HepG2 (cell line): ENCODE results near the gene DEFB129. TPM values are rescaled to one million over a fixed set of nuclear protein-coding genes. Genes with fewer than 3 reads are reported as not detected.

Source experiments
- ATF4 ChIP-seq, 2 experiments: fragments of 450-650 bp in 1 of 2; sonication (generic) in 1 of 2; formaldehyde crosslinking; IDR thresholded peaks; 2 replicates each; pipeline versions ENCODE4 v1.5.0 to v1.8.0; 2020 to 2022; ENCODE audit warnings: mild to moderate bottlenecking in 1 of 2, missing genetic modification reagents in 1 of 2
- DRAP1 ChIP-seq: IDR thresholded peaks from 2 replicates; pipeline ENCODE4 v1.6.1; 2016; ENCODE audit warnings: missing genetic modification reagents, missing compliant biosample characterization
- HHEX ChIP-seq: IDR thresholded peaks from 2 replicates; pipeline ENCODE4 v1.6.1; 2016; ENCODE audit warnings: control low read depth
- KLF12 ChIP-seq: sonication (generic); formaldehyde crosslinking; IDR thresholded peaks from 2 replicates; pipeline ENCODE4 v1.4.0; 2020; ENCODE audit warnings: missing genetic modification reagents, borderline replicate concordance
- NFRKB ChIP-seq: fragments of 450-650 bp; IDR thresholded peaks from 2 replicates; pipeline ENCODE4 v1.6.1; 2017
- ZFP36 ChIP-seq: fragments of 150-350 bp; IDR thresholded peaks from 2 replicates; pipeline ENCODE4 v1.6.1; 2018; ENCODE audit warnings: borderline replicate concordance, low read length, low read depth; ENCODE audit not compliant: partially characterized antibody
- ZNF224 ChIP-seq: sonication (generic); formaldehyde crosslinking; IDR thresholded peaks from 2 replicates; pipeline ENCODE4 v1.5.0; 2020; ENCODE audit warnings: mild to moderate bottlenecking, missing genetic modification reagents
- ZNF282 ChIP-seq: fragments of 450-650 bp; IDR thresholded peaks from 2 replicates; pipeline ENCODE4 v1.6.1; 2018; ENCODE audit not compliant: partially characterized antibody
- ZNF333 ChIP-seq: sonication (generic); formaldehyde crosslinking; IDR thresholded peaks from 2 replicates; pipeline ENCODE4 v1.4.0; 2020; ENCODE audit warnings: mild to moderate bottlenecking, missing genetic modification reagents, borderline replicate concordance
- ZNF558 ChIP-seq: sonication (generic); formaldehyde crosslinking; IDR thresholded peaks from 2 replicates; pipeline ENCODE4 v1.9.0; 2022; ENCODE audit warnings: mild to moderate bottlenecking, missing genetic modification reagents, borderline replicate concordance
- ZNF646 ChIP-seq: sonication (generic); formaldehyde crosslinking; IDR thresholded peaks from 2 replicates; pipeline ENCODE4 v1.9.0; 2021; ENCODE audit warnings: mild to moderate bottlenecking, missing genetic modification reagents
- ZNF709 ChIP-seq: sonication (generic); formaldehyde crosslinking; IDR thresholded peaks from 2 replicates; pipeline ENCODE4 v1.5.0; 2020; ENCODE audit warnings: mild to moderate bottlenecking, missing genetic modification reagents
- ZNF737 ChIP-seq: sonication (generic); formaldehyde crosslinking; IDR thresholded peaks from 2 replicates; pipeline ENCODE4 v1.5.0; 2020; ENCODE audit warnings: missing genetic modification reagents, mild to moderate bottlenecking, borderline replicate concordance
- ZSCAN20 ChIP-seq: sonication (generic); formaldehyde crosslinking; IDR thresholded peaks from 2 replicates; pipeline ENCODE4 v1.4.0; 2020; ENCODE audit warnings: missing genetic modification reagents, mild to moderate bottlenecking, borderline replicate concordance
- ZSCAN22 ChIP-seq: sonication (generic); formaldehyde crosslinking; IDR thresholded peaks from 2 replicates; pipeline ENCODE4 v1.4.0; 2020; ENCODE audit warnings: mild to moderate bottlenecking, missing genetic modification reagents
- polyA plus RNA-seq, 8 experiments: library from polyadenylated mRNA; depleted of rRNA in 3 of 8; stranded (reverse) in 7 of 8; unstranded in 1 of 8; fragments of >200 nt; fragmentation: Illumina TruSeq in 4 of 8; extraction: Trizol in 4 of 8; gene quantifications; 2 replicates each; pipeline versions ENCODE4 v1.2.1 to v1.2.3, GENCODE V29; 2011 to 2016; ENCODE audit warnings: low read depth in 4 of 8, missing spikeins in 1 of 8, mixed read lengths in 1 of 8; ENCODE audit not compliant: insufficient read depth in 1 of 8
- total RNA-seq, 5 experiments: library from RNA; depleted of rRNA; stranded (reverse); fragments of >200 nt; fragmentation: Illumina TruSeq; extraction: Trizol; gene quantifications; 2 replicates each; pipeline ENCODE4 v1.2.3, GENCODE V29; 2016; ENCODE audit warnings: low read depth in 1 of 5
- TF ChIP-seq, protein P1 (sequence below), 2 experiments: sonication (generic) in 1 of 2; formaldehyde crosslinking in 1 of 2; IDR thresholded peaks; 2 replicates each; pipeline versions ENCODE4 v1.5.1 to v1.6.1; 2011 to 2020; ENCODE audit warnings: borderline replicate concordance in 1 of 2, low read depth in 1 of 2, low read length in 1 of 2, mild to moderate bottlenecking in 1 of 2, missing genetic modification reagents in 1 of 2, moderate library complexity in 1 of 2

Gene DEFB129
- total and polyA plus RNA-seq, 2 of the 13 experiments (the other 11 are each of a cell fraction or from before 2014, with no cell fraction given) = not detected

GRCh38 chr20:266596-267562 is 39.8 kb downstream of the DEFB129 start (continued):
- peak; percentile 74 for TF ChIP-seq ZNF646 (CRISPR knock-in tag)
- TF ChIP-seq ZNF282 = no peak
- TF ChIP-seq ZNF709 = peak; percentile 99
- no peak for TF ChIP-seq NFRKB
- TF ChIP-seq KLF12 (CRISPR knock-in tag) = peak; percentile 90
- peak; percentile 76 for TF ChIP-seq DRAP1
- peak in 1 of 2 experiments; percentile 82; a peak in 1 of 4 replicates for TF ChIP-seq ATF4 (CRISPR knock-in tag; IDR thresholded peaks at IDR 0.05)
- TF ChIP-seq ZNF558 (CRISPR knock-in tag) = no peak; the same call in 1 of the 2 replicates
- TF ChIP-seq ZSCAN20 (CRISPR knock-in tag) = no peak; the same call in 1 of the 2 replicates
- TF ChIP-seq, protein P1, sequence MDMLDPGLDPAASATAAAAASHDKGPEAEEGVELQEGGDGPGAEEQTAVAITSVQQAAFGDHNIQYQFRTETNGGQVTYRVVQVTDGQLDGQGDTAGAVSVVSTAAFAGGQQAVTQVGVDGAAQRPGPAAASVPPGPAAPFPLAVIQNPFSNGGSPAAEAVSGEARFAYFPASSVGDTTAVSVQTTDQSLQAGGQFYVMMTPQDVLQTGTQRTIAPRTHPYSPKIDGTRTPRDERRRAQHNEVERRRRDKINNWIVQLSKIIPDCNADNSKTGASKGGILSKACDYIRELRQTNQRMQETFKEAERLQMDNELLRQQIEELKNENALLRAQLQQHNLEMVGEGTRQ (IDR thresholded peaks at IDR 0.05; ENCODE audit: low read depth, low read length) = peak; percentile 19; the same call in 1 of the 2 replicates
- TF ChIP-seq, protein P1 (CRISPR knock-in tag; IDR thresholded peaks at IDR 0.05; ENCODE audit: borderline replicate concordance) = peak; percentile 62
- no peak for TF ChIP-seq HHEX (CRISPR knock-in tag)
- peak; percentile 80 for TF ChIP-seq ZSCAN22
- TF ChIP-seq ZFP36 = peak; percentile 33
- TF ChIP-seq ZNF224 (CRISPR knock-in tag) = peak; percentile 99
- TF ChIP-seq ZNF737 (CRISPR knock-in tag) = peak; percentile 45; the same call in 1 of the 2 replicates
- peak; percentile 85 for TF ChIP-seq ZNF333 (CRISPR knock-in tag)
